Keratinocyte (primary cell): ENCODE results near the gene DENND4A. TPM values are rescaled to one million over a fixed set of nuclear protein-coding genes. Genes with fewer than 3 reads are reported as not detected.

ENCODE experiments used
- DNase-seq: peaks from one replicate; pipeline ENCODE4 v3.0.0-alpha.2; 2011; ENCODE audit warnings: low read depth, missing footprints, low spot score
- FAIRE-seq: peaks from 2 replicates; lab custom pipeline; 2011; peaks lifted over from hg19 to GRCh38; lab: Jason Lieb, UNC
- H2AFZ ChIP-seq: 2 replicates; pipeline ENCODE4 v1.6.0; 2012; ENCODE audit warnings: low read length, control low read depth, inconsistent platforms; ENCODE audit not compliant: control insufficient read depth
- H3K27ac ChIP-seq: 2 replicates; pipeline ENCODE4 v1.5.1; 2011; ENCODE audit warnings: low read length; ENCODE audit not compliant: control insufficient read depth, insufficient read depth
- H3K27me3 ChIP-seq: 3 replicates; pipeline ENCODE4 v1.6.0; 2011; ENCODE audit warnings: low read length; ENCODE audit not compliant: control insufficient read depth, insufficient read depth; ENCODE audit errors: extremely low read depth
- H3K36me3 ChIP-seq, 2 experiments: 2 replicates in 1 of 2; 3 replicates in 1 of 2; pipeline ENCODE4 v1.5.1; 2011; ENCODE audit warnings: low read length in 2 of 2, mild to moderate bottlenecking in 1 of 2; ENCODE audit not compliant: control insufficient read depth in 2 of 2, insufficient read depth in 2 of 2; ENCODE audit errors: extremely low read depth in 1 of 2
- H3K4me1 ChIP-seq: 3 replicates; pipeline ENCODE4 v1.5.1; 2011; ENCODE audit warnings: low read length; ENCODE audit not compliant: control insufficient read depth, insufficient read depth; ENCODE audit errors: extremely low read depth
- H3K4me2 ChIP-seq: 3 replicates; pipeline ENCODE4 v1.6.0; 2011; ENCODE audit warnings: low read depth, low read length; ENCODE audit not compliant: control insufficient read depth, insufficient read depth; ENCODE audit errors: extremely low read depth
- H3K4me3 ChIP-seq, 3 experiments: fragments of 200-600 bp in 1 of 3; sonication (generic) in 1 of 3; 2 replicates in 2 of 3; 3 replicates in 1 of 3; pipeline ENCODE4 v1.5.1; 2011 to 2016; ENCODE audit warnings: low read length in 3 of 3, mild to moderate bottlenecking in 3 of 3, control low read depth in 2 of 3, inconsistent platforms in 1 of 3, low read depth in 1 of 3, mixed read lengths in 1 of 3, mixed run types in 1 of 3, moderate library complexity in 1 of 3; ENCODE audit not compliant: control insufficient read depth in 2 of 3, insufficient read depth in 2 of 3; ENCODE audit errors: extremely low read depth in 1 of 3
- H3K79me2 ChIP-seq: 2 replicates; pipeline ENCODE4 v1.6.0; 2012; ENCODE audit warnings: low read length; ENCODE audit not compliant: control insufficient read depth, insufficient read depth
- H3K9ac ChIP-seq: 3 replicates; pipeline ENCODE4 v1.6.0; 2011; ENCODE audit warnings: low read length; ENCODE audit not compliant: control insufficient read depth, insufficient read depth; ENCODE audit errors: extremely low read depth
- H3K9me1 ChIP-seq: 3 replicates; pipeline ENCODE4 v1.6.0; 2011; ENCODE audit warnings: low read length; ENCODE audit not compliant: control insufficient read depth, insufficient read depth; ENCODE audit errors: extremely low read depth
- H3K9me3 ChIP-seq: 2 replicates; pipeline ENCODE4 v1.5.1; 2012; ENCODE audit warnings: low read depth, low read length; ENCODE audit not compliant: control insufficient read depth
- H4K20me1 ChIP-seq: 3 replicates; pipeline ENCODE4 v1.6.0; 2011; ENCODE audit warnings: low read length; ENCODE audit not compliant: control insufficient read depth, insufficient read depth; ENCODE audit errors: extremely low read depth
- CTCF ChIP-seq, 3 experiments: IDR thresholded peaks in 1 of 3; conservative IDR thresholded peaks in 1 of 3; optimal IDR thresholded peaks in 1 of 3; 2 replicates in 2 of 3; 3 replicates in 1 of 3; pipeline versions ENCODE3 to v1.5.1; 2011; ENCODE audit warnings: low read length in 3 of 3, mild to moderate bottlenecking in 3 of 3, moderate library complexity in 2 of 3, control low read depth in 1 of 3, inconsistent platforms in 1 of 3; ENCODE audit not compliant: insufficient read depth in 2 of 3; ENCODE audit errors: extremely low read depth in 1 of 3
- EZH2 ChIP-seq: IDR thresholded peaks from one replicate; pipeline ENCODE4 v1.6.1; 2012; ENCODE audit warnings: inconsistent platforms, mild to moderate bottlenecking, low read length, moderate library complexity
- dilution Hi-C: fragments of 300-500 bp; cut with MboI; formaldehyde crosslinking; loops from one replicate; pipeline ENCODE4 v1.7.0; 2020; ENCODE audit warnings: low sequenced_read_pairs; ENCODE audit not compliant: extremely low pct_ligation_motif_present
- polyA plus RNA-seq, 5 experiments: library from polyadenylated mRNA; depleted of rRNA in 3 of 5; stranded (reverse) in 3 of 5; stranded (forward) in 1 of 5; unstranded in 1 of 5; fragments of >200 nt; gene quantifications; 1 replicate in 1 of 5; 2 replicates in 3 of 5; 3 replicates in 1 of 5; pipeline versions ENCODE4 v1.2.1 to v1.2.3, GENCODE V29; 2011 to 2012; ENCODE audit warnings: missing spikeins in 2 of 5, low read depth in 1 of 5, low replicate concordance in 1 of 5

The DENND4A gene
- polyA plus RNA-seq, 1 donor (not counting 4 experiments of a cell fraction or from before 2014, with no cell fraction given), result 10.0 TPM

GRCh38 chr15:65829130-65829764, 37.2 kb upstream of the DENND4A start:
- no peaks in the 10 kb centered on the region for H3K79me2 ChIP-seq
- no peak overlapping the region for H3K4me2 ChIP-seq
- no peaks in the 10 kb centered on the region for H3K9me3 ChIP-seq
- no peak for DNase-seq
- no peaks in the 10 kb centered on the region for H4K20me1 ChIP-seq
- H3K4me3 ChIP-seq, result no peak overlapping the region
- no peak overlapping the region for H2AFZ ChIP-seq
- H3K36me3 ChIP-seq, result no peaks in the 10 kb centered on the region
- H3K4me1 ChIP-seq, result peaks cover 12% of the 10 kb centered on the region
- no peak for FAIRE-seq
- dilution Hi-C loops, result no loop called here
- no peaks in the 10 kb centered on the region for H3K9me1 ChIP-seq
- no peak overlapping the region for H3K9ac ChIP-seq
- TF ChIP-seq CTCF (optimal IDR thresholded peaks at IDR 0.05 in 1 of 3, IDR thresholded peaks at IDR 0.05 in 1 of 3, conservative IDR thresholded peaks at IDR 0.05 in 1 of 3; ENCODE audit: extremely low read depth in 1 of 3, insufficient read depth in 2 of 3, low read length in 3 of 3) (peak in 2 of 3 experiments; percentile 28 to 55), EZH2 (no peak)
- H3K27me3 ChIP-seq, result no peaks in the 10 kb centered on the region
- no peak overlapping the region for H3K27ac ChIP-seq

GRCh38 chr15:65828585-65828984, 36.5 kb upstream of the DENND4A start:
- H2AFZ ChIP-seq, result no peak overlapping the region
- FAIRE-seq (no peak), DNase-seq (no peak)
- dilution Hi-C loops, result no loop called here
- no peaks in the 10 kb centered on the region for H4K20me1 ChIP-seq
- no peaks in the 10 kb centered on the region for H3K9me1 ChIP-seq
- H3K9me3 ChIP-seq, result no peaks in the 10 kb centered on the region
- no peak overlapping the region for H3K9ac ChIP-seq
- H3K4me2 ChIP-seq, result no peak overlapping the region
- H3K4me3 ChIP-seq, result no peak overlapping the region
- TF ChIP-seq EZH2, result no peak
- TF ChIP-seq CTCF (optimal IDR thresholded peaks at IDR 0.05 in 1 of 3, IDR thresholded peaks at IDR 0.05 in 1 of 3, conservative IDR thresholded peaks at IDR 0.05 in 1 of 3; ENCODE audit: extremely low read depth in 1 of 3, insufficient read depth in 2 of 3, low read length in 3 of 3), result no peak
- H3K36me3 ChIP-seq, result no peaks in the 10 kb centered on the region
- H3K79me2 ChIP-seq, result no peaks in the 10 kb centered on the region
- H3K27ac ChIP-seq, result no peak overlapping the region
- H3K27me3 ChIP-seq, result no peaks in the 10 kb centered on the region
- H3K4me1 ChIP-seq, result peaks cover 12% of the 10 kb centered on the region
